GM12874 (cell line): ENCODE measurements around the gene GRK5.

ENCODE experiments used
- CTCF ChIP-seq: IDR thresholded peaks from 2 replicates; pipeline ENCODE4 v1.5.1; 2011; ENCODE audit warnings: low read depth, mild to moderate bottlenecking, control low read depth, low read length, moderate library complexity; ENCODE audit not compliant: insufficient read depth

Gene GRK5

GRCh38 chr10:119190353-119190752 is 17.0 kb upstream of the GRK5 start:
- no peak for TF ChIP-seq CTCF

GRCh38 chr10:119190954-119191785 is 16.2 kb upstream of the GRK5 start:
- no peak for TF ChIP-seq CTCF

GRCh38 chr10:119191881-119192280 is 15.5 kb upstream of the GRK5 start:
- TF ChIP-seq CTCF = no peak

GRCh38 chr10:119197921-119198320 is 9.4 kb upstream of the GRK5 start:
- TF ChIP-seq CTCF = no peak

GRCh38 chr10:119198438-119198837 is 8.9 kb upstream of the GRK5 start:
- TF ChIP-seq CTCF = peak; percentile 53

GRCh38 chr10:119199231-119199992 is 8.0 kb upstream of the GRK5 start:
- TF ChIP-seq CTCF = peak; percentile 80

- no peak for TF ChIP-seq CTCF
These were observed 6.1 kb upstream of the GRK5 start for GRCh38 chr10:119201233-119201632.
